Neuronal stem cell (in vitro differentiated cells): ENCODE data around the gene PNPLA7.

Experiments used
- DNase-seq: peaks from one replicate; pipeline ENCODE4 v3.0.0-alpha.2; 2013; ENCODE audit warnings: low spot score
- H2AFZ ChIP-seq: one replicate; pipeline ENCODE4 v1.6.1; 2013; ENCODE audit warnings: mild to moderate bottlenecking, low read length, inconsistent platforms
- H2AK5ac ChIP-seq: 2 replicates; pipeline ENCODE4 v1.6.1; 2013; ENCODE audit warnings: low read depth, mild to moderate bottlenecking, inconsistent platforms, low read length, moderate library complexity, mixed read lengths
- H2BK120ac ChIP-seq: 2 replicates; pipeline ENCODE4 v1.6.1; 2013; ENCODE audit warnings: low read depth, mild to moderate bottlenecking, inconsistent platforms, low read length, moderate library complexity, mixed read lengths
- H2BK12ac ChIP-seq: one replicate; pipeline ENCODE4 v1.6.1; 2013; ENCODE audit warnings: low read length, inconsistent platforms
- H2BK15ac ChIP-seq: 2 replicates; pipeline ENCODE4 v1.6.1; 2013; ENCODE audit warnings: mild to moderate bottlenecking, low read length, inconsistent platforms, mixed read lengths
- H2BK5ac ChIP-seq: one replicate; pipeline ENCODE4 v1.6.1; 2013; ENCODE audit warnings: inconsistent platforms, mild to moderate bottlenecking, low read length, moderate library complexity
- H3K14ac ChIP-seq: one replicate; pipeline ENCODE4 v1.6.1; 2013; ENCODE audit warnings: low read length, inconsistent platforms
- H3K18ac ChIP-seq: 2 replicates; pipeline ENCODE4 v1.6.1; 2013; ENCODE audit warnings: low read length, inconsistent platforms
- H3K23ac ChIP-seq: 2 replicates; pipeline ENCODE4 v1.6.1; 2013; ENCODE audit warnings: low read depth, mild to moderate bottlenecking, mixed read lengths, low read length, inconsistent platforms; ENCODE audit not compliant: poor library complexity
- H3K27ac ChIP-seq: replicated peaks from 3 replicates; pipeline ENCODE4 v1.5.1; 2013; ENCODE audit warnings: low read length, inconsistent platforms
- H3K27me3 ChIP-seq, 3 experiments: 2 replicates each; pipeline ENCODE4 v1.6.1; 2013; ENCODE audit warnings: low read length in 3 of 3, mild to moderate bottlenecking in 2 of 3, inconsistent platforms in 1 of 3, low read depth in 1 of 3, mixed read lengths in 1 of 3, moderate library complexity in 1 of 3; ENCODE audit not compliant: control insufficient read depth in 3 of 3, insufficient read depth in 3 of 3
- H3K36me3 ChIP-seq, 2 donors: replicated peaks in 1 of 2; 2 replicates each; pipeline ENCODE4 v1.6.1; 2013; ENCODE audit warnings: low read length in 2 of 2; ENCODE audit not compliant: control insufficient read depth in 2 of 2, insufficient read depth in 2 of 2
- H3K4ac ChIP-seq: 2 replicates; pipeline ENCODE4 v1.6.1; 2013; ENCODE audit warnings: inconsistent platforms, mild to moderate bottlenecking, low read length, moderate library complexity
- H3K4me1 ChIP-seq, 2 donors: 1 replicate in 1 of 2; 2 replicates in 1 of 2; pipeline ENCODE4 v1.6.1; 2013; ENCODE audit warnings: low read length in 2 of 2, low read depth in 1 of 2; ENCODE audit not compliant: control insufficient read depth in 2 of 2, insufficient read depth in 1 of 2
- H3K4me2 ChIP-seq: one replicate; pipeline ENCODE4 v1.6.1; 2013; ENCODE audit warnings: mild to moderate bottlenecking, low read length, inconsistent platforms; ENCODE audit not compliant: insufficient read depth, poor library complexity, severe bottlenecking
- H3K4me3 ChIP-seq, 2 donors: 2 replicates each; pipeline ENCODE4 v1.5.1; 2013; ENCODE audit warnings: low read length in 2 of 2, mild to moderate bottlenecking in 2 of 2, inconsistent platforms in 1 of 2, moderate library complexity in 1 of 2
- H3K79me1 ChIP-seq: one replicate; pipeline ENCODE4 v1.6.1; 2013; ENCODE audit warnings: low read depth, mild to moderate bottlenecking, inconsistent platforms, low read length, moderate library complexity
- H3K9ac ChIP-seq: one replicate; pipeline ENCODE4 v1.6.1; 2013; ENCODE audit warnings: mild to moderate bottlenecking, low read depth, low read length, inconsistent platforms; ENCODE audit not compliant: poor library complexity
- H3K9me3 ChIP-seq, 2 donors: replicated peaks in 1 of 2; 2 replicates each; pipeline versions ENCODE3 to v1.6.1; 2013; ENCODE audit warnings: low read length in 2 of 2, mild to moderate bottlenecking in 2 of 2, inconsistent platforms in 1 of 2, low read depth in 1 of 2, mixed read lengths in 1 of 2, moderate library complexity in 1 of 2; ENCODE audit not compliant: control insufficient read depth in 2 of 2, insufficient read depth in 1 of 2
- H4K8ac ChIP-seq: one replicate; pipeline ENCODE4 v1.6.1; 2013; ENCODE audit warnings: low read depth, mild to moderate bottlenecking, inconsistent platforms, low read length, moderate library complexity
- H4K91ac ChIP-seq: one replicate; pipeline ENCODE4 v1.6.1; 2013; ENCODE audit warnings: low read length, low read depth, mild to moderate bottlenecking, inconsistent platforms; ENCODE audit not compliant: poor library complexity
- WGBS, 2 donors: extraction: QIAGEN DNeasy Blood & Tissue Kit; methylation state at CpG; one replicate each; pipeline ENCODE4 v1.1.7; 2013; ENCODE audit warnings: missing lambda C conversion rate in 2 of 2, mixed read lengths in 1 of 2; ENCODE audit not compliant: insufficient read length in 2 of 2, insufficient replicate concordance in 1 of 2; ENCODE audit errors: extremely low coverage in 2 of 2; 5-methylcytosine and 5-hydroxymethylcytosine counted together

The PNPLA7 gene

DNA sequence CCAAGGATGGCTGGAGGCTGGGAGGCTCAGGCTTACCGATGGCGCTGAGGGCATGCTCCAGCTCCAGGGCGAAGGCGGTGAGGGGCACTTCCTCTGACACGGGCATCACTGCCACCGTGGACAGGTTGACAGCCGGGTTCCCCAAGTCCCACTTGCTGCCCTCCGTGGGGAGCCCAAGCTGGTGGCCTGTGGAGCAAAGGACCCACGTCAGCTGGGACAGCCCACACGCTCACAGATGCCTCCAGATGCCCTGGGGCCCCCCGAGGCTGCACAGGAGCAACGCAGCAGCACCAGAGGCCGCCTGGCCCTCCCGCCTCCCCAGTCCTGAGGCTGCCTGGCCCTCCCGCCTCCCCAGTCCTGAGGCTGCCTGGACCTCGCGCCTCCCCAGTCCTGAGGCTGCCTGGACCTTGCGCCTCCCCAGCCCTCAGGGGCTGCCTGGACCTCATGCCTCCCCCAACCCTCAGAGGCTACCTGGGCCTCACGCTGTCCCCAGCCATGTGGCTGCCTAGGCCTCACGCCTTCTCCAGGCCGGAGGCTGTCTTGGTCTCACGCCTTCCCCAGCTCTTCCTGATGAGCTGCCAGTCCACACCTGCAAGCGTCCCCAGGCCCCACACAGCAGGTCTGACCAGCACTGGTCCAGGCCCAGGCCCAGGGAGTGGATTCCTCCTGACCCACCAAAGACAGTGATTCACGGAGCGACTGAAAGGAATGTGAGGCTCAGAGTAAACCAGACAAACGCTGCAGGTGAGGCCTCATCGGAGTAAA, 65.5 kb downstream of the PNPLA7 start:
- H3K14ac ChIP-seq: peak overlapping the region; percentile 71
- no peak overlapping the region for H2AFZ ChIP-seq
- no peak overlapping the region for H2BK120ac ChIP-seq
- H2BK5ac ChIP-seq: no peak overlapping the region
- H4K91ac ChIP-seq: no peak overlapping the region
- peak overlapping the region; percentile 44 for H3K9ac ChIP-seq
- DNase-seq: no peak
- H2BK15ac ChIP-seq: no peak overlapping the region
- H3K4me1 ChIP-seq: peaks cover 3 to 5% of the 10 kb centered on the region in 2 donors
- H3K27me3 ChIP-seq: no peaks in the 10 kb centered on the region
- H2BK12ac ChIP-seq: peak overlapping the region; percentile 58
- H3K9me3 ChIP-seq: no peaks in the 10 kb centered on the region
- H3K27ac ChIP-seq: no peak overlapping the region
- H3K4me2 ChIP-seq: peak overlapping the region; percentile 11
- no peak overlapping the region for H3K4ac ChIP-seq
- H2AK5ac ChIP-seq: peak overlapping the region; percentile 75
- H3K18ac ChIP-seq: peak overlapping the region; percentile 71
- H4K8ac ChIP-seq: peak overlapping the region; percentile 65
- H3K23ac ChIP-seq: peak overlapping the region; percentile 80
- WGBS, 2 donors: no CpG with 5 or more reads among the region's 27 CpGs
- no peaks in the 10 kb centered on the region for H3K36me3 ChIP-seq
- H3K79me1 ChIP-seq: peaks cover 8% of the 10 kb centered on the region
- no peak overlapping the region for H3K4me3 ChIP-seq

DNA sequence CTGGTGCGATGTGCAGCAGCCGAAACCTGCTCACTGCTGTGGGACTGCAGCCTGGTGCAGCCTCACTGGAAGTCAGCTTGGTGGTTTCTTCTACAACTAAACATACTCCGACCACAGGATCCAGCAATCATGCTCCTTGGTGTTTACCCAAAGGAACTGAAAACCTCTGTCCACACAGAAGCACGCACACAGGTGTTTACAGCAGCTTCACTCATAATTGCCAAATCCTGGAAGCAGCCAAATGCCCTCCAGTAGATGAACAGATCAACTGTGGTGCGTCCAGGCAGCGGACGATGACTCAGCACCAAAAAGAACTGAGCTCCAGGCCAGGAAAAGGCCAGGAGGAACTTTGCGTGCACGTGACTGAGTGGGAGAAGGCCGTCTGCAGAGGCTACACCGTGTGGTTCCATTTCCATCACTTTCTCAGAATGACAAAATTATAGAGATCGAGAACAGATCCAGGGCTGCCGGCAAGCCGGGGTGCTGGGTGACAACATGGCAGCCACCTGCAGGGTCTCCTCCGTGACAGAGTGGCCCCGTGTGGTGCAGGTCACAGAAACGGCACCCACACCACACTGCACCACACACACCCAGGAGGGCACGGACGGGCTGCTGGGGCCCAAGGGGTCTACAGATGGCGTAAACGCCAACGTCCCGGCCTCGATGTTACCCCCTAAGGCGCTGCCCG, 68.0 kb downstream of the PNPLA7 start:
- no peak overlapping the region for H3K4me2 ChIP-seq
- no CpG with 5 or more reads among the region's 26 CpGs for WGBS, 2 donors

GRCh38 chr9:137480686-137481683, 69.2 kb downstream of the PNPLA7 start:
- H3K9ac ChIP-seq: peak overlapping the region; percentile 77

More for the DNA sequence above, 68.0 kb downstream of the PNPLA7 start:
- Histone ChIP-seq H4K8ac (no peak overlapping the region), H4K91ac (no peak overlapping the region), H3K4me3 (no peak overlapping the region), H2BK120ac (no peak overlapping the region), H2BK15ac (no peak overlapping the region), H2BK12ac (no peak overlapping the region), H3K18ac (peak overlapping the region; percentile 40), H3K9me3 (no peaks in the 10 kb centered on the region), H2BK5ac (peak overlapping the region; percentile 27), H3K79me1 (peaks cover 10% of the 10 kb centered on the region), H3K36me3 (no peaks in the 10 kb centered on the region), H3K4me1 (peaks cover 5 to 13% of the 10 kb centered on the region in 2 donors), H3K23ac (no peak overlapping the region), H3K27ac (no peak overlapping the region), H3K27me3 (no peaks in the 10 kb centered on the region), H2AFZ (peak overlapping the region; percentile 25), H3K4ac (no peak overlapping the region), H3K14ac (no peak overlapping the region), H3K9ac (no peak overlapping the region), H2AK5ac (no peak overlapping the region)
- DNase-seq: no peak

More at GRCh38 chr9:137480686-137481683, 69.2 kb downstream of the PNPLA7 start:
- Histone ChIP-seq H3K4ac (peak overlapping the region; percentile 84), H3K18ac (peak overlapping the region; percentile 48), H3K4me1 (peaks cover 3 to 13% of the 10 kb centered on the region in 2 donors), H2AK5ac (peak overlapping the region; percentile 95), H2AFZ (peak overlapping the region; percentile 85), H3K23ac (peak overlapping the region; percentile 73), H3K4me2 (peak overlapping the region; percentile 18), H3K36me3 (no peaks in the 10 kb centered on the region), H3K27ac (no peak overlapping the region), H4K91ac (peak overlapping the region; percentile 30), H3K79me1 (peaks cover 10% of the 10 kb centered on the region), H2BK12ac (no peak overlapping the region), H3K14ac (peak overlapping the region; percentile 94), H2BK15ac (peak overlapping the region; percentile 94), H4K8ac (no peak overlapping the region), H3K4me3 (peak overlapping the region in 1 of 2 donors; percentile 13), H3K27me3 (no peaks in the 10 kb centered on the region), H2BK120ac (no peak overlapping the region), H3K9me3 (peaks cover 0 to 8% of the 10 kb centered on the region in 2 donors), H2BK5ac (peak overlapping the region; percentile 71)
- WGBS, 2 donors: no CpG with 5 or more reads among the region's 38 CpGs
- no peak for DNase-seq
